Activated naive CD8-positive, alpha-beta T cell (primary cell): ENCODE measurements around the gene RHEX.
A peak's percentile ranks its signal among the peaks of the same experiment; 100 is the strongest.

ENCODE experiments used
- H3K27ac Mint-ChIP-seq: one replicate; pipeline ENCODE4 v1.8.0; 2021; ENCODE audit warnings: mixed read lengths
- H3K27me3 Mint-ChIP-seq: one replicate; pipeline ENCODE4 v1.8.0; 2021; ENCODE audit warnings: mixed read lengths
- H3K36me3 Mint-ChIP-seq: one replicate; pipeline ENCODE4 v1.8.0; 2021; ENCODE audit warnings: mixed read lengths
- H3K4me1 Mint-ChIP-seq: one replicate; pipeline ENCODE4 v1.8.0; 2021; ENCODE audit warnings: low read depth, mixed read lengths
- H3K4me3 Mint-ChIP-seq: one replicate; pipeline ENCODE4 v1.8.0; 2021; ENCODE audit warnings: mild to moderate bottlenecking, mixed read lengths
- H3K9me3 Mint-ChIP-seq: one replicate; pipeline ENCODE4 v1.8.0; 2021; ENCODE audit warnings: low read depth, mixed read lengths

Gene RHEX

GRCh38 chr1:206110161-206110560, 57.2 kb downstream of the RHEX start:
- Mint-ChIP-seq H3K27me3 (peaks cover 2% of the 10 kb centered on the region), H3K9me3 (no peaks in the 10 kb centered on the region), H3K36me3 (no peaks in the 10 kb centered on the region), H3K4me1 (no peaks in the 10 kb centered on the region), H3K4me3 (no peak overlapping the region), H3K27ac (no peak overlapping the region)

GRCh38 chr1:206110820-206111219, 57.8 kb downstream of the RHEX start:
- Mint-ChIP-seq H3K36me3 (no peaks in the 10 kb centered on the region), H3K4me1 (no peaks in the 10 kb centered on the region), H3K27ac (no peak overlapping the region), H3K9me3 (no peaks in the 10 kb centered on the region), H3K27me3 (peaks cover 2% of the 10 kb centered on the region), H3K4me3 (no peak overlapping the region)

- Mint-ChIP-seq H3K4me1 (no peaks in the 10 kb centered on the region), H3K9me3 (no peaks in the 10 kb centered on the region), H3K4me3 (no peak overlapping the region), H3K27me3 (peaks cover 2% of the 10 kb centered on the region), H3K36me3 (no peaks in the 10 kb centered on the region), H3K27ac (no peak overlapping the region)
Measured at GRCh38 chr1:206111271-206111927, 58.4 kb downstream of the RHEX start.

GRCh38 chr1:206112600-206113301, 59.8 kb downstream of the RHEX start:
- peaks cover 10% of the 10 kb centered on the region for H3K27me3 Mint-ChIP-seq
- no peak overlapping the region for H3K27ac Mint-ChIP-seq
- H3K9me3 Mint-ChIP-seq, result no peaks in the 10 kb centered on the region
- H3K4me1 Mint-ChIP-seq, result peaks cover 7% of the 10 kb centered on the region
- no peaks in the 10 kb centered on the region for H3K36me3 Mint-ChIP-seq
- no peak overlapping the region for H3K4me3 Mint-ChIP-seq

- Mint-ChIP-seq H3K27me3 (peaks cover 19% of the 10 kb centered on the region), H3K9me3 (no peaks in the 10 kb centered on the region), H3K4me3 (no peak overlapping the region), H3K4me1 (peaks cover 9% of the 10 kb centered on the region), H3K27ac (no peak overlapping the region), H3K36me3 (peaks cover 2% of the 10 kb centered on the region)
Measured at GRCh38 chr1:206114692-206115640, 62.0 kb downstream of the RHEX start.

- no peak overlapping the region for H3K27ac Mint-ChIP-seq
- peaks cover 22% of the 10 kb centered on the region for H3K27me3 Mint-ChIP-seq
- H3K9me3 Mint-ChIP-seq, result no peaks in the 10 kb centered on the region
- no peak overlapping the region for H3K4me3 Mint-ChIP-seq
- H3K4me1 Mint-ChIP-seq, result peaks cover 9% of the 10 kb centered on the region
- peaks cover 2% of the 10 kb centered on the region for H3K36me3 Mint-ChIP-seq
Measured at GRCh38 chr1:206115791-206116190, 62.8 kb downstream of the RHEX start.

GRCh38 chr1:206116191-206116872, 63.4 kb downstream of the RHEX start:
- Mint-ChIP-seq H3K27ac (no peak overlapping the region), H3K27me3 (peaks cover 25% of the 10 kb centered on the region), H3K36me3 (peaks cover 5% of the 10 kb centered on the region), H3K4me3 (peak overlapping the region; percentile 69), H3K9me3 (peaks cover 3% of the 10 kb centered on the region), H3K4me1 (peaks cover 9% of the 10 kb centered on the region)

GRCh38 chr1:206116873-206117150, 63.8 kb downstream of the RHEX start:
- peaks cover 9% of the 10 kb centered on the region for H3K4me1 Mint-ChIP-seq
- H3K36me3 Mint-ChIP-seq, result peaks cover 5% of the 10 kb centered on the region
- H3K27me3 Mint-ChIP-seq, result peaks cover 25% of the 10 kb centered on the region
- no peak overlapping the region for H3K27ac Mint-ChIP-seq
- peak overlapping the region; percentile 69 for H3K4me3 Mint-ChIP-seq
- H3K9me3 Mint-ChIP-seq, result peaks cover 7% of the 10 kb centered on the region

- peaks cover 25% of the 10 kb centered on the region for H3K27me3 Mint-ChIP-seq
- H3K9me3 Mint-ChIP-seq, result peaks cover 7% of the 10 kb centered on the region
- peaks cover 5% of the 10 kb centered on the region for H3K36me3 Mint-ChIP-seq
- H3K4me1 Mint-ChIP-seq, result peaks cover 9% of the 10 kb centered on the region
- peak within 1 kb of the TSS; percentile 71 for H3K4me3 Mint-ChIP-seq
- peak within 1 kb of the TSS; percentile 41 for H3K27ac Mint-ChIP-seq
Measured at GRCh38 chr1:206117151-206117948, 64.4 kb downstream of the RHEX start, which contains the start of gene AVPR1B. TSS of gene AVPR1B (minus strand) at chr1:206117388. CDS start at chr1:206116890, 498 bp downstream.

- Mint-ChIP-seq H3K36me3 (peaks cover 8% of the 10 kb centered on the region), H3K27ac (no peak overlapping the region), H3K4me1 (peaks cover 9% of the 10 kb centered on the region), H3K4me3 (no peak overlapping the region), H3K27me3 (peaks cover 28% of the 10 kb centered on the region), H3K9me3 (peaks cover 7% of the 10 kb centered on the region)
Measured at GRCh38 chr1:206120406-206120805, 67.4 kb downstream of the RHEX start.

GRCh38 chr1:206121269-206121668, 68.3 kb downstream of the RHEX start:
- Mint-ChIP-seq H3K27me3 (peaks cover 30% of the 10 kb centered on the region), H3K36me3 (peaks cover 8% of the 10 kb centered on the region), H3K27ac (no peak overlapping the region), H3K4me3 (no peak overlapping the region), H3K9me3 (peaks cover 7% of the 10 kb centered on the region), H3K4me1 (peaks cover 9% of the 10 kb centered on the region)

- Mint-ChIP-seq H3K36me3 (peaks cover 8% of the 10 kb centered on the region), H3K4me3 (no peak overlapping the region), H3K4me1 (peaks cover 3% of the 10 kb centered on the region), H3K9me3 (peaks cover 7% of the 10 kb centered on the region), H3K27ac (no peak overlapping the region), H3K27me3 (peaks cover 25% of the 10 kb centered on the region)
Measured at GRCh38 chr1:206122686-206123085, 69.7 kb downstream of the RHEX start.

- Mint-ChIP-seq H3K27ac (no peak overlapping the region), H3K9me3 (peaks cover 7% of the 10 kb centered on the region), H3K27me3 (peaks cover 13% of the 10 kb centered on the region)
Measured at GRCh38 chr1:206125346-206125745, 72.4 kb downstream of the RHEX start.

GRCh38 chr1:206127336-206127735, 74.4 kb downstream of the RHEX start:
- H3K27ac Mint-ChIP-seq, result no peak overlapping the region
- no peak overlapping the region for H3K4me3 Mint-ChIP-seq
- H3K4me1 Mint-ChIP-seq, result no peaks in the 10 kb centered on the region
- H3K36me3 Mint-ChIP-seq, result peaks cover 5% of the 10 kb centered on the region
- no peaks in the 10 kb centered on the region for H3K9me3 Mint-ChIP-seq
- peaks cover 10% of the 10 kb centered on the region for H3K27me3 Mint-ChIP-seq

More at GRCh38 chr1:206125346-206125745, 72.4 kb downstream of the RHEX start:
- Mint-ChIP-seq H3K36me3 (peaks cover 8% of the 10 kb centered on the region), H3K4me1 (no peaks in the 10 kb centered on the region), H3K4me3 (no peak overlapping the region)
